Medulla oblongata (tissue), 1 donor: ENCODE data around the gene PTPRT.
A peak's percentile ranks its signal among the peaks of the same experiment; 100 is the strongest.
"Not testable (repeated sequence)": the region's sequence is repeated elsewhere in the genome, so short reads cannot be mapped to it uniquely, and the experiment has no call there.

ENCODE experiments used
- DNase-seq: peaks from one replicate; pipeline ENCODE4 v3.0.0-alpha.2; 2015; ENCODE audit errors: extremely low spot score

PTPRT gene

DNA sequence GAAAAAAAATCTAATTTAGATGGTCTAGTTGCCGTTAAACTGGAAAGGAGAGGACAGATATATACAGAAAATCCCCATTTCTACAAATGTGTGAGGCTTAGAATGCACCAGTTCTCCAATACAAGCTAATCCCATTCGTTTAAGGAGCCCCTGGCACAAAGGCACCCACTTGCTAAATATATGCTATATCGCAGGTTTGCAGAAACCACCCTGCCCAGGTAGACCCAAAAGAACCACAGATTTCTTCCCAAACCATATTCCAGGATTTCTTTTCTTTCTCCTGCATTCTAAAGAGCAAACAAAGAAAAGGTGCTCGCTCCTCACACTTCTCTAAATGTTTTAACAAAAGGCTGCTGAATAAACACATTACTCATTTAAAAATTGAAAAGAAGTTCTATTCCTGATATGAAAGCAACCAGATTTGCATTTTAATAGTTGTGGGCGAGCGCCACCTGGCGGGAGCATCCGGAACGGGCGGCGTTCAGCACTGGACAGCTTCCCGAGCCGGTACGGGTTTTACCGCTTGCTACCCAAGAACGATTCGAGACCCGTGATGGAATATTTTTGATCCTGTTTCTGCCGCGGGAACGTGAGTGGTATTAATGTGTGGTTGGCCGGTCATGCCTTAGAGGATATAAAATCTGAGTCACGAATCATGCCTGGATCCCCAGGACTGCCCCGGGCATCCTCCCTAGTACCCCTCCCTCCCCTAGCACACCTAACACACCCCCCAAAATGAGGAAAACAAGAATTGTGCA lies 2.1 kb downstream of the PTPRT start:
- DNase-seq, result peak; percentile 73

- no peak for DNase-seq
Measured at GRCh38 chr20:43186312-43186711, 3.4 kb downstream of the PTPRT start.

DNA sequence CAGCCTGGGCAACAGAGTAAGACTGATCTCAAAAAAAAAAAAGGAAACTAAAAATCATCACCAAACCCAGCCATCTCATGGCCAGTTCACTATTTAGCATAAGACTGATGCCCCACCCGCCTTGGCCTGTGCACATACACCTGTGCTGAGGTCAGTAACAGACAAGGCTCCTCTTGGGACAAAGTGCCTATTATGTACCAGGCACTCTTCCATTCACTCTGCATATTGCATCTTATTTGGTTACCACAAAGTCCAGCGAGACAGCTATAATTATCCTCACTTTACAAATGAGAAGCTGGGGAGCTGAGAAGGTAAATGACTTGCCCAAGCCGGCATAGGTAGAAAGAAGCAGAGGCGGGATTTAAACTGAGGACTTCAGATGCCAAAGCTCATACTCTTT lies 3.8 kb downstream of the PTPRT start:
- DNase-seq, result no peak

GRCh38 chr20:43183536-43184070 lies 6.1 kb downstream of the PTPRT start:
- no peak for DNase-seq

DNA sequence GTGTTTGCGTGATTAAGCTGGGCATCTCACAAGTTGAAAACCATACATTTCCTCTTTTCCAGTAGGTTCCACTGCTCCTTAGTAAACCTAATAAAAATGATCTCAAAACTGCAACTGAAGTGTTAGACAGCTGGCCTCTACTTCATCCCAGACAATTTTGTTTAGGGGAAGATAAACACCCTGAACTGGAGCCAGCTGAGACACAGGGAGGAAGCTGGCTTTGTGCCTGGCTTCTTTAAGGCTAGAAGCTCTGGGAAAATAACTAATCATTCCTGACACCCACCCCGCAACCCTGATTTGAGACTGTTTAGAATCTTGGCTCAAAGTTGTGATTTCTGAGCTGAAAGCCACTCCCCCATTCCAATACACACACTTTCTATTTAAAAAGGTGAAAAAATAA lies 11.6 kb downstream of the PTPRT start:
- DNase-seq, result no peak

DNA sequence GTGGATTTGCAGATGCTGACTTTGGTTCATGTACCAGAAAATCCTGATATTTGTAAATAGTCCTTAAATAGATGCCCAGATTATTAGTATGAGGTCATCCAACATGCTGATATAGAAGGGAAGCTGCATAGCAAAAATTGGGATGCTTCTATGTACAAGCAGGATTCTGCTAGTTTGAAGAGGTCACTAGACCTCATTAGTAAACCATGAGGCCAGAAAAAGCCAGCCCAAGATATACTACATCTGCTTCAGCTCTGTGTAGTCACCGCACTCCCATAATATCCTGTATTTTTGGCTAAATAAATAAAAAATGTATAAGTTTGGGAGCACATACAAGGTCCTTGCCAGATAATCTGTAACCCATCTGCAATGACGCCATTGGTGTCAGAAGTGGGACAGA lies 13.0 kb downstream of the PTPRT start:
- DNase-seq, result no peak

DNA sequence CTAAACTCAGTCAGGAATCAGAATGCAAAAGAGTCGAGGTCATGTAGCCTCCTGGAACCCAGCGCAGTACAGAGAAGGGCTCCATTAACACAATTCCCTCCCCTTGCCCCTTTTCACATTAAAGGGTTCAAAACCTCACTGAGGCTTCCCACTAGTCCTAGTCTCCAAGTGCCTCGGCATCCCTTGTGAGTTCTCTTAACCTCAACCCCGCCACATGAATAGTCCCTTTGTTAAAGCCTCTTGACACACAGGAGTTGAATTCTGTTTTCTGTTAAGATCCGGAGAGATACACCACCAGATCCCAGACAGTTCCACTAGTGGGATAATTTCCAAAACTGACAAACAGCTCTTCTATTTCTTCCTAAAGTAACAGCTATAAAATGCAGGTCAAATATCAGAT lies 17.8 kb downstream of the PTPRT start:
- peak; percentile 40 for DNase-seq

DNA sequence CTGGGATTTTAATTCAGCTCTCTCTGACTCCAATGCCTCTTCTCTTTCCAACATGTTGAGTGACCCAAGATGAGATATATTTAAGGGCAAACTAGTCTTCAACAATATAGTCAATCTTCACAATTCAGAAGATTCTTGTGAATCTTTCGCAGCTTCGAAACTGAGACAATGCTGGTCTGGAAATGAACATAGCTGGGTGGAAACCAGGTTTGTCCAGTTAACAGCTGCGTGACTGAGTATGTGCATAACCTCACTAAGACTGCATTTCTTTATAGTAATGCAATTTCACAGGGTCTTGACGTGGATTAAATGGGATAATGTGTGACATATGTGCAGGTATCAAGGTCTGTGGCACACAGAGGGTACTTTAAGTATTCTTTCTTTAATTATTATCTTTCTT lies 18.9 kb downstream of the PTPRT start:
- DNase-seq, result no peak

DNA sequence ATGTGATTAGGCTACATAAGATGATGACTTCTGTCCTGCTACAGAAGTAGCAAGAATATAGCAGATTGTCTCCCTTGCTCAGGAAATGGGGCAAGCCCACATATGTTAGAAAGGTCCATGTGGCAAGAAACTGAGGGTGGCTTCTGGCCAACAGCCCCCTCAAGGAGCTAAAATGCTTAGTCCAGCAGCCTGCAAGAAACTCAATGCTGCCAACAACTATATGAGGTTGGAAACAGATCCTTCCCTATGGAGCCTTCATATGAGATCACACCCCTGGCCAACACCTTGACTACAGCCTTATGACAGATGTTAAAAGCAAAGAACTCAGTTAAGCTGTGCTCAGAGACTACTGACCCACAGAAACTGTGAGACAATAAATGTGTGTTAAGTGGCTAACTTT lies 22.1 kb downstream of the PTPRT start:
- DNase-seq, result no peak

- DNase-seq, result no peak
Measured at GRCh38 chr20:43167021-43167420, 22.7 kb downstream of the PTPRT start.

DNA sequence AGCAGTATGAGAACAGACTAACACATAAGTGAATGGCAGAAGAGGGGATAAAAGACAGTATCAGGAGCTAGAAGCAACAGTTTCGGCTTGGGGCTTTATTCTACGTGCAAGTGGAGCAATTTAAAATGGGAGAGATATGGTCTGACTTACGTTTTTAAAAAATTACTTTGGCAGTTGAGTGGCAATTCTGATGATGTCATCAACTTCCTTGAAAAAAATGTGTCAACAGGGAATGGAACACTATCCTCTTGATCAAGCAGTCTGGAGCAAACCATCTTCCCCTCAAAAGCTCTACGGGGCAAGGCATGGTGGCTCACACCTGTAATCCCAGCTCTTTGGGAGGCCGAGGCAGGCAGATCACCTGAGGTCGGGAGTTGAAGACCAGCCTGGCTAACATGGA lies 24.1 kb downstream of the PTPRT start:
- no peak for DNase-seq

DNA sequence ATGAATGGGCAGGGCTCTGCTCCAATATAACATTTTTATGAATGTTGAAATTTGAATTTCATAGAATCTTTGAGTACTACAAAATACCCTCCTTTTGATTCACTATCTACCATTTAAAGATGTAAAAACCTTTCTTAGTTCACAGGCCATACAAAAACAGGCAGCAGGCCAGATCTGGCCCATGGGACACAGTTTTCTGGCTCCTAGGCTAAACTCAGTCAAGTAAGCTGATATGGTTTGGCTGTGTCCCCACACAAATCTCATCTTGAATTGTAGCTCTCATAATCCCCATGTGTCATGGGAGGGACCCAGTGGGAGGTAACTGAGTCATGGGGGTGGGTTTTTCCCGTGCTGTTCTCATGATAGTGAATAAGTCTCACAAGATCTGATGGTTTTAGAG lies 25.0 kb downstream of the PTPRT start:
- DNase-seq, result not testable (repeated sequence)

DNA sequence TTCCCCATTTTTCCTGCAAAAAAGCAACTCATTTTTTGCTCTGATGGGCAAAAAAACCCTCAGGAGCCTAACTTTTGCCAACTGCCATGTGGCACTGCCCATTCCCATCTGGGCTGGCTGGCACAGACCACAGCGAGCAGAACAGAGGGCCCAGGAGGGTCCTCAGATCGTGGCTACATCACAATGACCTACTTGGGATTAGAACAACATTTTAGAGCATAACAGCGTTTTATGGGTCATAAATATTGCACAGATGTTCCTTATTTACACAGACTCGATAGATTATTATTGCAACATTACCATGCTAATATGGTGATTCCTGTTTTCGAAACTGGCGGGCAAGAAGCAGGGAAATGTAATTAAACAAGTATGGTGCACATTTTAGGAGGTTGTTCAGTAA lies 28.0 kb downstream of the PTPRT start:
- DNase-seq, result no peak

DNA sequence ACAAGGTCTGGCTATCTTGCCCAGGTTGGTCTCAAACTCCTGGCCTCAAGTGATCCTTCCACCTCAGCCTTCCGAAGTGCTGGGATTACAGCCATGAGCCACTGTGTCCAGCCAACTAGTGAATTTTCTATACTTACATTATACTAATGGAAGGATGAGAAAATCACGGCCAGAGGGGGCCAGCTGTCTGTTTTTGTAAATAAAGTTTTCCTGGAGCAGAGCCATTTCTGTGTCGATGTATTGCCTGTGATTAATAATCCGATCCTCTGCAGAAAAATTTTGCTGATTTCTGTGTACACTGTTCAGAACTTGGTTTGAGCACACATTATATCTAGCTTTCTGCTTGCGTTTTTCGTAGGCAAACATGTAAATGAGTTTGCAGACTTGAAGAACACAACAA lies 28.8 kb downstream of the PTPRT start:
- DNase-seq, result no peak

GRCh38 chr20:43159994-43160393 lies 29.7 kb downstream of the PTPRT start:
- DNase-seq, result peak; percentile 25

DNA sequence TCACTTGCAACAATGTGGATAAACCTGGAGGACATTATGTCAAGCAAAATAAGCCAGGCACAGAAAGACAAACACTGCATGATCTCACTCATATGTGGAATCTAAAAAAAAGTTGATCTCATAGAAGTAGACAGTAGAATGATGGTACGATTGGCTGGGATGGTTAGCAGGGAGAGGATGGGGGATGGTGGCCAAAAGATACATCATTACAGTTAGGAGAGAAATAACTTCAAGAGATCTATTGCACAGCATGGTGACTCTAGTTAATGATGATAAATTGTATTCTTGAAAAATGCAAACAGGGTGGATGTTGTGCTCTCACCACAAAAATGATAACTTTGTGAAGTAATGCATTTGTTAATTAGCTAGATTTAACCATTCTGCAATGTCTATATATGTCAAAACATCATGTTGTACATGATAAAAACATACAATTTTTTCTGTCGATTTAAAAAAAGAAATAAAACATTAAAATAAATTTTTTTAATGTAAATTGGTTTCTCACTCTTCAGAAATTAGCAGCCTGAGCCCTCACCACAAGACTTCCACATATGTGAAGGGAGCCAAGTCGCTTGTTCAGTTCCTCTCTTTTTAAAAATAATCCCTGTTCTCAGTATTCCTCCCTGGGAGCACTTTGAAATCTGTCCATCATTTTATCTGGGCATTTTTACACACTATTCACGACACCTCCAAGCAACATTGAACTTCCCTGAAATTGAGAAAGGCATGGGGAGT lies 34.2 kb downstream of the PTPRT start:
- DNase-seq, result no peak

- no peak for DNase-seq
Measured at GRCh38 chr20:43151901-43152300, 37.8 kb downstream of the PTPRT start.

- no peak for DNase-seq
Measured at GRCh38 chr20:43151256-43151655, 38.5 kb downstream of the PTPRT start.

GRCh38 chr20:43140726-43141125 lies 49.0 kb downstream of the PTPRT start:
- DNase-seq, result no peak

DNA sequence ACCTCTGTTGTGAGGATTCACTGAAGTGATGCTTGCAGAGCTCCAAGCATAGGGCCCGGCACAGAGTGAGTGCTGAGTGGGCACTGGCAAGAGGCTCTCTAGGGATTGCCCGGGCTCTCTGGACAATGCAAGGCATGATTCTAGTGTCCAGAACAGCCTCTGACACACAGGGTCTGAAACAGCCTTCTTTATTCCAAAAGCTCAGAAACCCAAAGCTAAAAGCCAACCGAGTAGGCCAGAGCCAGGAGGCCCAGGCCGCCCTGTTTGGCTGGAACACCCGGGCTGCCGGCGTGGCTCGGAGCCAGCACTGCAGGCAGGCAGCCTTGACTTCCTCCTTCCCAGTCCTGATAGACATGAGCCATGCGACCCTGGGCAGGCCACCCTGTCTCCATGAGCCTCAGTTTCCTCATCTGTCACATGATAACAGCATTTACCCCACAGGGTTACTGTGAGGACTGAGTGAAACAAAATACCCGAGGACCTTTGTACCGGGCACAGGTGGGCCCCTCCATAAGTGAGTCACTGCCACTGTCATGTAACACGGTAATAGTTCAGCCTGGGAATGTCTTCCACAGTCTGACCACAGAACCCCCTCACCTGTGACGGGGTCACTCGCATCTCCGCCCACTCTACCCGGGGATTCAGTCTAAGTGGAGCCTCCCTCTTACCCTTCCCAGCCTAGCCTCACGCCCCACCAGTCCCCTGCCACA lies 51.5 kb downstream of the PTPRT start:
- peak; percentile 62 for DNase-seq

- no peak for DNase-seq
Measured at GRCh38 chr20:43137160-43137559, 52.5 kb downstream of the PTPRT start.

DNA sequence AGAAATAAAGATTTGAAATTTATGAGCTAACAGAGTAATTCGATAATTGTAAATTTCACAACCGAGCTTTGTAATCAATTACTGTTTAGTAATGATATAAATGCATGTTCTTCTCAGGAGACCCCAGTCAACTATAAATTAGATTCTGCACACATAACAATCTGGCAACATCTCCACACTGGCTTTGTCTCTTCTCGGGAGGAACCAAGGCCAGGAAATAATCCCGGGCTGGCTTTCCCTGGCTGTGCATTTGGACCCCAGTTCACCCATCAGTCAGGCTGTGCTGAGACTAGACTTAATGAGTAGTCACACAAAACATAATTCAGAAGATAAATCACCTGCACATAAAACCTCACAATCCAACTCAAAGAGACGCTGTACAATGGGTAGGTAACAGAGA lies 65.5 kb downstream of the PTPRT start:
- DNase-seq, result peak; percentile 51

GRCh38 chr20:43123180-43123579 lies 66.5 kb downstream of the PTPRT start:
- no peak for DNase-seq
